Natural killer cell (primary cell): ENCODE measurements around the gene UBE2C. TPM values are rescaled to one million over a fixed set of nuclear protein-coding genes. Genes with fewer than 3 reads are reported as not detected.

Source experiments
- ATAC-seq, 3 donors: fragments of 150-1000 bp in 2 of 3; fragments of 200-7000 bp in 1 of 3; cut with Tn5 transposase; 1 replicate in 1 of 3; 2 replicates in 2 of 3; pipeline ENCODE4 v1.10.0; 2021; ENCODE audit warnings: mild to moderate bottlenecking in 2 of 3, moderate library complexity in 2 of 3
- DNase-seq, 2 donors: peaks; one replicate each; pipeline versions ENCODE4 v3.0.0 to v3.0.0-alpha.2; 2013 to 2021; ENCODE audit warnings: mixed read lengths in 1 of 2
- H3K27ac ChIP-seq: one replicate; pipeline ENCODE4 v1.5.1; 2013; ENCODE audit warnings: mild to moderate bottlenecking, low read length
- H3K27me3 ChIP-seq: one replicate; pipeline ENCODE4 v1.6.1; 2013; ENCODE audit warnings: low read length; ENCODE audit not compliant: control insufficient read depth, insufficient read depth
- H3K36me3 ChIP-seq: one replicate; pipeline ENCODE4 v1.6.1; 2013; ENCODE audit warnings: low read length; ENCODE audit not compliant: control insufficient read depth, insufficient read depth
- H3K4me1 ChIP-seq: one replicate; pipeline ENCODE4 v1.6.1; 2013; ENCODE audit warnings: low read length; ENCODE audit not compliant: control insufficient read depth, insufficient read depth
- H3K4me3 ChIP-seq: one replicate; pipeline ENCODE4 v1.5.1; 2013; ENCODE audit warnings: low read length
- H3K9me3 ChIP-seq: one replicate; pipeline ENCODE4 v1.6.1; 2013; ENCODE audit warnings: low read length; ENCODE audit not compliant: control insufficient read depth, insufficient read depth
- H3K27ac Mint-ChIP-seq, 2 donors: one replicate each; pipeline ENCODE4 v1.8.0; 2022; ENCODE audit warnings: mild to moderate bottlenecking in 2 of 2, mixed read lengths in 2 of 2, moderate library complexity in 1 of 2
- H3K27me3 Mint-ChIP-seq, 2 donors: one replicate each; pipeline ENCODE4 v1.8.0; 2022; ENCODE audit warnings: low read depth in 2 of 2, mixed read lengths in 2 of 2
- H3K36me3 Mint-ChIP-seq: one replicate; pipeline ENCODE4 v1.8.0; 2022; ENCODE audit warnings: mixed read lengths
- H3K4me1 Mint-ChIP-seq, 2 donors: one replicate each; pipeline ENCODE4 v1.8.0; 2022; ENCODE audit warnings: mixed read lengths in 2 of 2
- H3K4me3 Mint-ChIP-seq: one replicate; pipeline ENCODE4 v1.8.0; 2022; ENCODE audit warnings: mild to moderate bottlenecking, moderate library complexity, mixed read lengths
- H3K9me3 Mint-ChIP-seq, 2 donors: one replicate each; pipeline ENCODE4 v1.8.0; 2022; ENCODE audit warnings: mixed read lengths in 2 of 2
- WGBS: methylation state at CpG from one replicate; pipeline ENCODE4 v1.1.7; 2013; ENCODE audit warnings: missing lambda C conversion rate; ENCODE audit not compliant: insufficient coverage; 5-methylcytosine and 5-hydroxymethylcytosine counted together
- intact Hi-C: fragments of 100-400 bp; cut with micrococcal nuclease; formaldehyde crosslinking; loops from one replicate; pipeline ENCODE4 v1.14.2; 2022
- total RNA-seq, 4 donors: library from RNA; stranded (reverse); fragments of 120-200 nt in 1 of 4; gene quantifications; one replicate each; pipeline versions ENCODE4 v1.2.3 to v1.2.4, GENCODE V29; 2013 to 2022
- TF ChIP-seq, protein P1 (sequence below): fragments of 200-600 bp; IDR thresholded peaks from one replicate; pipeline ENCODE4 v1.8.0; 2022; ENCODE audit warnings: antibody characterized with exemption

The UBE2C gene
- total RNA-seq, 3 donors from 2014 or later (not counting 1 experiment from before 2014, with no cell fraction given): 0.54 to 3.2 TPM; not detected in 1

DNA sequence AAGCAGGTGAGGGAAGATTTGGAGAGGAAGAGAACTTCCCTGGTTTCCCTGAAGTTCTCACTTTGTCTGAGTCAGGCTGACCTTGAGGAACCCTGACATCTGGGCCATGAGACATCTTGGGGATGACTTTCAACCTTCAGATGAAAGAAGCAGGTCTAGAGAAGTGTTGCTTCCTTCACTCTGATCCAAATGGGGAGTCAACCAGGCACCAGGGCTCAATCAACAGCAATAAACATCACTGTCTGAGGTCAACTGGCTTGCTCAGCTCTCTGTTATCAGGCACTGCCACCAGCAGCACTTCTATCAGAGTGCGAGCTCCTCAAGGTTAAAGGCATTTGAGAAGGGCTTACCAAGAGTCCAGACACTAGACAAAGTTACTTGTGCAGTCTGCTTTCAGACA lies 38.5 kb downstream of the UBE2C start:
- no peak overlapping the region for H3K27ac ChIP-seq
- DNase-seq: no peak
- no peaks in the 10 kb centered on the region for H3K36me3 Mint-ChIP-seq
- ATAC-seq: no peak
- H3K27me3 ChIP-seq: no peaks in the 10 kb centered on the region
- H3K9me3 ChIP-seq: no peaks in the 10 kb centered on the region
- peaks cover 11 to 21% of the 10 kb centered on the region in 2 donors for H3K4me1 Mint-ChIP-seq
- no peaks in the 10 kb centered on the region for H3K9me3 Mint-ChIP-seq
- 67% methylated on average over 1 of the region's 1 CpG for WGBS
- H3K4me1 ChIP-seq: peaks cover 11% of the 10 kb centered on the region
- no peak overlapping the region for H3K4me3 ChIP-seq
- TF ChIP-seq, protein P1, sequence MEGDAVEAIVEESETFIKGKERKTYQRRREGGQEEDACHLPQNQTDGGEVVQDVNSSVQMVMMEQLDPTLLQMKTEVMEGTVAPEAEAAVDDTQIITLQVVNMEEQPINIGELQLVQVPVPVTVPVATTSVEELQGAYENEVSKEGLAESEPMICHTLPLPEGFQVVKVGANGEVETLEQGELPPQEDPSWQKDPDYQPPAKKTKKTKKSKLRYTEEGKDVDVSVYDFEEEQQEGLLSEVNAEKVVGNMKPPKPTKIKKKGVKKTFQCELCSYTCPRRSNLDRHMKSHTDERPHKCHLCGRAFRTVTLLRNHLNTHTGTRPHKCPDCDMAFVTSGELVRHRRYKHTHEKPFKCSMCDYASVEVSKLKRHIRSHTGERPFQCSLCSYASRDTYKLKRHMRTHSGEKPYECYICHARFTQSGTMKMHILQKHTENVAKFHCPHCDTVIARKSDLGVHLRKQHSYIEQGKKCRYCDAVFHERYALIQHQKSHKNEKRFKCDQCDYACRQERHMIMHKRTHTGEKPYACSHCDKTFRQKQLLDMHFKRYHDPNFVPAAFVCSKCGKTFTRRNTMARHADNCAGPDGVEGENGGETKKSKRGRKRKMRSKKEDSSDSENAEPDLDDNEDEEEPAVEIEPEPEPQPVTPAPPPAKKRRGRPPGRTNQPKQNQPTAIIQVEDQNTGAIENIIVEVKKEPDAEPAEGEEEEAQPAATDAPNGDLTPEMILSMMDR: no peak
- H3K27me3 Mint-ChIP-seq: no peaks in the 10 kb centered on the region
- no peak overlapping the region for H3K27ac Mint-ChIP-seq
- peaks cover 42% of the 10 kb centered on the region for H3K36me3 ChIP-seq
- intact Hi-C loops: no loop called here
- H3K4me3 Mint-ChIP-seq: no peak overlapping the region

DNA sequence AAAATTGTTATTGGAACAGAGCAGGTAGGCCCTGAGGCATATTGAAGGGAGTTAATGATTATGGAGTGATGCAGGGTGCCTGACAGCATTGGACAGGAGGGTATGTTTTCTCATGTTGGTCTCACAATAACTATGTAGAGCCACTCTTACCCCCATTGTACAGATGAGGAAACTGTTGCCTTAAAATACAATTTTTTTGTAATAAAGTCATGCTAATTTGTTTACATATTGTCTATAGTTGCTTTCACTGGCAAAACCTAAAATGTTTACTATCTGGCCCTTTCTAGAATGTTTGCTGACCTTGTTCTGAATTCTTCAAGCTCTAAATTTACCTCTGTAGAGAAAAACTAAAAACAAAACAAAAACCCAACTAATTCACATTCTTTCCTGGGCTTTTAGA lies 39.1 kb downstream of the UBE2C start:
- peaks cover 37% of the 10 kb centered on the region for H3K36me3 ChIP-seq

DNA sequence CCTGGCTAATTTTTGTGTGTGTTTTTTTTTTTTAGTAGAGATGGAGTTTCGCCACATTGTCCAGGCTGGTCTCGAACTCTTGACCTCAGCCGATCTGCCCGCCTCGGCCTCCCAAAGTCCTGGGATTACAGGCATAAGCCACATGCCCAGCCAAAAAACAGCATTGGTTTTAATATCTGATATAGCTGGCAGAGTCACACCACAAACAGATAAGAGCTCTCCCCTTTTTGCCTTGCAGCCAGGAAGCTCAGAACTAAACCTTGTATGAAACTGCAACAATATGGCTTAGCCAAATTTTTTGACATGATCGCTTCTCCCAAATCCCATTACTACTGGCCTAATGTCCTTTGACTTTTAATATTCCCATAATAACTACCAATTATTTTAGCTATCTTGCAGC lies 39.9 kb downstream of the UBE2C start:
- TF ChIP-seq, protein P1: no peak
- Histone ChIP-seq H3K27ac (no peak overlapping the region), H3K27me3 (no peaks in the 10 kb centered on the region), H3K4me1 (peaks cover 22% of the 10 kb centered on the region), H3K4me3 (no peak overlapping the region), H3K36me3 (peaks cover 35% of the 10 kb centered on the region), H3K9me3 (no peaks in the 10 kb centered on the region)
- Mint-ChIP-seq H3K27ac (no peak overlapping the region), H3K27me3 (no peaks in the 10 kb centered on the region), H3K4me3 (no peak overlapping the region), H3K36me3 (no peaks in the 10 kb centered on the region), H3K9me3 (no peaks in the 10 kb centered on the region), H3K4me1 (peaks cover 18 to 34% of the 10 kb centered on the region in 2 donors)
- DNase-seq (no peak), ATAC-seq (no peak)
- WGBS: 94% methylated on average over 6 of the region's 6 CpGs
- intact Hi-C loops: no loop called here

More for the DNA sequence above, 39.1 kb downstream of the UBE2C start:
- Mint-ChIP-seq H3K9me3 (no peaks in the 10 kb centered on the region), H3K27me3 (no peaks in the 10 kb centered on the region), H3K4me3 (no peak overlapping the region), H3K27ac (no peak overlapping the region), H3K36me3 (no peaks in the 10 kb centered on the region), H3K4me1 (peaks cover 14 to 27% of the 10 kb centered on the region in 2 donors)
- intact Hi-C loops: no loop called here
- TF ChIP-seq, protein P1: no peak
- H3K27me3 ChIP-seq: no peaks in the 10 kb centered on the region
- H3K4me3 ChIP-seq: no peak overlapping the region
- H3K27ac ChIP-seq: no peak overlapping the region
- no peak for DNase-seq
- ATAC-seq: no peak
- no peaks in the 10 kb centered on the region for H3K9me3 ChIP-seq
- peaks cover 17% of the 10 kb centered on the region for H3K4me1 ChIP-seq

DNA sequence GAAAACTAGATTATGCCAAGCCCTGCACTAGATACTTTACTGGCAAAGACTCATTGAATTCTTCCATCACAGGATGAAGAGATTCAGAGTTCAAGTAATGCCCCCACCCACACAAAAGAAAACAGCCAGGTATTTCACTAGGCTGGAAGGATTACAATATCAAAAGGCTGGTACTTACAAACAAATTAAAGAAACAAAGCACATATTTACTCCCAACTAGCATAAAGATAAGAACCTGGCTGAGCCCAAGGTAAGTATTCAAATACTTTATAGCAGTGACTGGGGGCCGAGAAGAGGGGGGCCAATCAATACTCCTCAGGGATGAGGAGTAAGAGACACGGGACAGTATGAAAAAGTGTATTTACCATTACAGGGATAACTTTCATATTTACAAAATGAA lies 41.0 kb downstream of the UBE2C start:
- no peak for DNase-seq
- Mint-ChIP-seq H3K27me3 (no peaks in the 10 kb centered on the region), H3K4me1 (peaks cover 23 to 44% of the 10 kb centered on the region in 2 donors), H3K4me3 (no peak overlapping the region), H3K36me3 (no peaks in the 10 kb centered on the region), H3K9me3 (no peaks in the 10 kb centered on the region), H3K27ac (no peak overlapping the region)
- H3K36me3 ChIP-seq: peaks cover 28% of the 10 kb centered on the region
- H3K27me3 ChIP-seq: no peaks in the 10 kb centered on the region
- TF ChIP-seq, protein P1: no peak
- intact Hi-C loops: no loop called here
- ATAC-seq: no peak
- peaks cover 33% of the 10 kb centered on the region for H3K4me1 ChIP-seq
- no peaks in the 10 kb centered on the region for H3K9me3 ChIP-seq
- H3K4me3 ChIP-seq: no peak overlapping the region
- WGBS: no CpG with 5 or more reads among the region's 2 CpGs
- H3K27ac ChIP-seq: no peak overlapping the region
